HG02798 (cell line): ENCODE measurements around the gene PYURF.
"Not testable (repeated sequence)": the region's sequence is repeated elsewhere in the genome, so short reads cannot be mapped to it uniquely, and the experiment has no call there.

Source experiments
- ATAC-seq: cut with Tn5 transposase; IDR thresholded peaks from one replicate; pipeline ENCODE4 v1.9.1; 2021; ENCODE audit warnings: mild to moderate bottlenecking; ENCODE audit not compliant: unreplicated experiment, poor library complexity

Gene PYURF

DNA sequence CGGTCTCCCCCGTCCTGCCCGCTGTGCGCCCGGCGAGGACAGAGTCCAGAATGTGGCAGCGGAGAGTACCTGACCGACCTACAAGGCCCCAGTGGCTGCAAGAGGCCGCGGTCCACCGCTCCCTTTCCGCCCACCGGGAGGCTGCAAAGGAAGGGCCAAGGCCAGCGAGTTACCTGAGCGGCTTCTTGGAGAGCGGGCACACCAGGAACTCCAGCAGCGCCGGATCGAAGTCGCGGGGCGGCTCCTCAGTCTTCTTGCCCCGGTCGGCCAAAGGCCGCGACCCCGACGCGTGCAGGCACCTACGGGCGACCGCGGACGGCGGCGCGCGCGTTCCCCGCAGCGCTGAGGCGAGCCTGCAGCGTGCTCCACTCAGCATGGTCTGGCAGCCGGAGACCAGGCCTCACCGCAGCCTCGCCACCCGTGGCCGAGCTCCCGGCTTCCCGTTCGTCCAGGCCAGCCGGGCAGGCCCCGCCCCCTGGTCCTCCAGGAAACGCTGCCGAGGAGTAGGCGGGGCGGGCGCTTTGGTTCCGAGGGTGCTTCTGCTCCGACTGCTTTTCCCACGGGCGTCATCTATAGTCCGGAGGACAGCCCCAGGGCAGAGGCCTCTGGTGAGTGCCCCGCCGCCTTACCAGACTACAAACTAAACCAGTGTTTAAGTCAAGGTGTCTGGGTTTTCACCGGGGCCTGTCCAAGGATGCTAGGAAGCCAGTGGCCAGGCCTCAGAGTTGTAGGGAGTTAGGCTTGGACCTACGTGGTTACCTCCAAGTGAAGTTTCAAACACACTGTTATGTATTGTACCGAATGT is at the start of gene PYURF:
TSS of gene PYURF (minus strand) at position 452 of the 805 bp plus-strand sequence. CDS start at position 376, 76 bp downstream.
- peak; percentile 86 for ATAC-seq

DNA sequence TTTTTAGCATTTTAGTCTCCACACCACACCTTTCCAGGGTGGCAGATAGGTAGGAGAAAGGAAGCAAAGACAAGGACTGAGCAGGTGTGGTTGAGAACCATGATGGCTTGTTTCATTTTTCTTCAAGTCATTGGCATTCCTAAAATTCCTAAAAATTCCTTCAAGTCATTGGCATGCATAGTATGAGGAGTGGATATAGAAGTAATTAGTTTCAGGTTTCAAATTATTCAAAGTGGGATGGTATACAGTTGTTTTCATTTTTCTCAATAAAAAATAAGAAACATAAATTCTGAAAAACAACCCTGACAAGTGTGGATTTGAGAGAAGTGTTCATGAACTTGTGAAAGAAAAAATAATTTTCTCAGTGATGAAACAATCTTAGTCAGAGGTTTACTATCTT is 46.4 kb upstream of the PYURF start:
- no peak for ATAC-seq

GRCh38 chr4:88567591-88567990 is 44.0 kb upstream of the PYURF start:
- ATAC-seq = no peak

GRCh38 chr4:88549815-88550214 is 26.2 kb upstream of the PYURF start:
- ATAC-seq = no peak

- not testable (repeated sequence) for ATAC-seq
These were observed 15.9 kb upstream of the PYURF start for GRCh38 chr4:88539322-88540068.

- ATAC-seq = no peak
These were observed 14.1 kb upstream of the PYURF start for GRCh38 chr4:88537709-88538108.

DNA sequence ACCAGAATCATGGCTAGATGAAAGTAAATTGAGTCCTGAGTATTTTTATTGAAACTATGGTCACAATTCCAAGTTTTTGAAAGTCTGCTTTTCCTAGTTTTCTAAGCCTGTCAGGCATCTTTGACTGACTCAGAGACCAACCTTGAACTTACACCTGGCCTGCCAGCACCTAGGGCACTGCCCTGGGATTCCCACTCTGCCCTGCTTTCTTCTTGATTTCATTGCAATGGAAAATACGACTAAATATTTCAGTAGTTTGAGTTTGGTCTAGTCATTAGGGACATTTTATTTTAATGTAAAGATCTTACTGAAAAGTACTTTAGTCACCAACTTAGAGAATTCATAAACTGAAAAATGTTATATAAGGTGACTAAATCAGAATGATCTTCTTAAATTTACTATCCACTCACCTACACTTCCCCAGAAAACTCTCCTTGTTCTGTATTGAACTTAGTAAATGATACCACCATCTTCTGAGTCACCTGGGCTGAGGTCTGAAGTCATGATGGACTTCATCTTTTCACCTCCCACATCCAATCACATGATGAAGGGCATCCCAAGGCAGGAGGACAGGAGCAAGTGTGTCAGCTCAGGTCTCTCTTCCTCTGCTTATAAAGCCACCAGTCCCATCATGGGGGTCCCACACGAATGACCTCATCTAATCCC is 11.6 kb upstream of the PYURF start:
- no peak for ATAC-seq

DNA sequence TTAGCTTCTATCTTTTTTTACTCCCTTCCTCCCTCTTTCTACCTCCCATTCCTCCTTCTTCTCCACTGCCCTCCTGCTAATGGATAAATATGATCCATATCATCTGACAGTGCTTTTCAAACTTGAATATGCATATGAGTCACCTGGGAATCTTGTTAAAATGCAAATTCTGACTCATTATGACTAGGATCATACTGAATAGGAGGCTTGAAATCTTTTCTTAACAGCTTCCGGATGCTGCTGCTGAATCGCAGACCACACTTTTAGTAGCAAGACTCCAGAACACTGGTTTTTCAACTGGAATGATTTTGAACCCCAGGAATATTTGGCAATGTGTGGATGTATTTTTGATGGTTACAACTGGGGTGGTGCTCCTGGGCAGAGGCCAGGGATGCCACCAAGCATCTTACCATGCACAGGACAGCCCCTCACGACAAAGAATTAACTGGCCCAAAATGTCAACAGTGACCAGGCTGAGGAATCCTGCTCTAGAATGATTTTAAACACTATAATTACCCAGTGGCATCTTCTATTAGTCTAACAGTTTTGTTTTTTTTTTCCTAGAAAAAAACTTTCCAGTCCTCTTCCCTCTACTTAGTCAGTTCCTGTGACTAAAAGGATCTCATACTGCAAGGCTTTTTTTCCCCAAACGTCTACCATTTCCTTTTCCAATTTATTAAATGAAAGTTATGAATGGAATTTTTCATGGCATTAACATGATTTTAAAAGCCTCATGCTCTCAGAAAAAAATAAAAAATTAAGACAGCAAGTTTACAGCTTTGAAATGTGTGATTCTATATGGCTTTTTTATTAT is 10.6 kb upstream of the PYURF start:
- no peak for ATAC-seq

DNA sequence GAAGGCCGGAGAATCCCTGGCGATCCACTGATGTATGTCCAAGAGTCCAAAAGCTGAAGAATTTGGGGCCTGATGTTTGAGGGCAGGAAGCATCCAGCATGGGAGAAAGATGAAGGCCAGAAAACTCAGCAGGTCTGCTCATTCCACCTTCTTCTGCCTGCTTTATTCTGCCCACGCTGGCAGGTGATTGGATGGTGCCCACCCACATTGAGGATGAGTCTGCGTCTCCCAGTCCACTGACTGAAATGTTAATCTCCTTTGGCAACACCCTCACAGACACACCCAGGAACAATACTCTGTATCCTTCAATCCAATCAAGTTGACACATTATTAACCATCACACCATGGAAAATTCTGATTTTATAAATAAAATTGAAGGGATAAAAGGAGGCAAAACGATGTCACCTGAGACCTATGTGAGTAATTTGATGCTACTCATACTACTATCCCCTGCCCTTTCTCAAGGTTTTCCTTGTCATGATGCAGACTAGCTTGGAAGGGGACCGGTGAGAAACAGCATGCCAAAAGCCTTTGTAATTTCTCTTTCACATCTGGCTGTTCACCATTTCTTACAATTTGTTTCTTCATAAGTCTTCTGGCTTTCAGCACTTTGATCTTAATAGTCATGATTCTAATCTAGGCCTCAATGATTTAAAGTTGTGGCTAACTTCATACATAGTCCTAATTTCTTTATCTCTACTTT is 9.7 kb upstream of the PYURF start:
- ATAC-seq = no peak

GRCh38 chr4:88531549-88531948 is 8.0 kb upstream of the PYURF start:
- no peak for ATAC-seq

DNA sequence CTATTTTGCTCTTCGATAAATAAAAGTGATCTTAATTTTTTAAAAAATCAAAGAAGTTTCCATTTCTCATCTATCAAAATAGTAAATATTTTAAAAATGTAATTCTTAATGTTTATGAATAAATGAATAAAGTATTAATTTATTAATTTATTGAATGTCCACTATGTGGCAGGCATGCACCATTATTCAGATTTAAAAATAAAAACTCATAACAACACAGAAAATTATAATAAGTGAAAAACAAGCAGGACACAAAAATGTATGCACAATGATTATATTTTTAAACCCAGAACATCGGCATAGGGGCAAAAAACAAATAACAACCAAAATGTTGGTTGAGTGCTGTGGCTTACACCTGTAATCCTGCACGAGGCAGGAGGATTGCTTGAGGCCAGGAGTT is 5.3 kb upstream of the PYURF start:
- ATAC-seq = no peak

- peak; percentile 50 for ATAC-seq
These were observed 4.2 kb upstream of the PYURF start for GRCh38 chr4:88527787-88528186.

GRCh38 chr4:88526221-88526815 is 2.7 kb upstream of the PYURF start:
- no peak for ATAC-seq

GRCh38 chr4:88524171-88524570 is 595 bp upstream of the PYURF start:
- ATAC-seq = no peak

DNA sequence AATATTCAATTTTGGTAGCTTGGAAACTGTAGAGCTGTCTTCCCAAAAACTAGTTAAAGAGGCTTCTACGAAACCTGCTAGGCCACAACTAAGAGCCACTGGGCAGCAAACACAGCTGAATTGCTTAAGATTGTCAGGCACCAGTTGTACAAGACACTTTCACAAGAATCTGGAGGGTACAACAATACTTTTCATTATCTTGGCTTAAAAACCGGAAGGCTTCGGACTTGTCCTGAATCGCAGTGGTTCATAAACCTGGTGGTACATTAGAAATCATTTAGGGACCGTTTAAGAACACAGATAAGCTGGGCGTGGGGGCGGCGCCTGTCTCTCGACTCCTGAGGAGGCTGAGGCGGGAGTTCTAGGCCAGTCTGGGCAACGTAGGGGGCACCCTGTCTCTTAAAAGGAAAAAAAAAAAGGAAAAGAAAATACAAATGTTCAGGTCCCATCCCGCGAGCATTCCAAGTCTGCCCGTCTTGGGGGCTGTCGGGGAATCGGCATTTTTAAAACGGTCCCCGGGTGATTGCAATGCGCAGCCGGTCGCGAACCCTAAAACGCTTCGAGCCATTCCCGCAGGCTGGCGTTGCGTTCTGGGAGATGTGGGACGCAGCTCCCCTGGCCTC is 763 bp downstream of the PYURF start:
- peak; percentile 18 for ATAC-seq

DNA sequence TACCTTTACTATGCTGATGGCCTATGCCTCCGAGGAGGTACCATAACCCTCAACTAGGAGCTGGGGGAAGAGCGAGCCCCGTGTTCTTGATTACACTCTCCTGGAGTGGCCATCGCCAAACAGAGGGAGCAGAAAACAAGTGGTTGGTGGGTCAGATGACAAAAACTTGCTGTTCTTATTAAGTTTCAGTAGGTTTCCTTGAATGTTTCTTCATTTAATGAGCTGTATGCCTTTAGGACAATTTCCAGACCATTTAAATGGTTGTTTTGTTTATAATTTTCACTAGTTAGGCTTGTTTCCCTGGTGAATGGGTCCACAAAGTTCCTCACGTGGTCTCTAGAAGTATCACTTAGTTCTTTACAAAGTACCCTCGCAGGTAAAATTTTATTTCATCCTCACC is 4.7 kb downstream of the PYURF start:
- no peak for ATAC-seq

GRCh38 chr4:88517825-88518224 is 5.8 kb downstream of the PYURF start:
- ATAC-seq = no peak

- ATAC-seq = no peak
These were observed 6.8 kb downstream of the PYURF start for GRCh38 chr4:88516746-88517145.
